CD4-positive, alpha-beta T cell treated with Interleukin-4 for 4 hours (primary cell): Measurements from ENCODE around the gene OSCP1.

Experiments
- DNase-seq: peaks from one replicate; pipeline ENCODE4 v3.0.0-alpha.2; 2020

The OSCP1 gene

DNA sequence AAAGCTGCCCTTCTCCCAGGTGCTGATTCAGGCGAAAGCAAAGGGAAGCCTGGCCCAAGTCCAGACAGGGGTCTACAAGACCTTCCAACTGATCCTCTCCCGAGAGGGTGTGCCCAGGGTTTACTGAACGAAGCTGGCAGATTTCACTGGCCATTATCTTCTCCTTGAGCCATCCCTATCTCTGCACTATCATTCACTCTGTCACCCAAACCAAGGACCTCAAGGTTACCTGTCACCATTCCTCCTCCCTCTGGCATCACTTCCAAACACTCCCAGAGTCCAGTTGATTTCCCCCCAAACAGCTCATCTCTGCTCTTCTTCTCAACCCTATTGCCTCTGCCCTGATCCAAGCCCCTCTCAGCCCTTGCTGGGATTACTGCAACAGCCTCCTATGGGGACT lies 69.5 kb downstream of the OSCP1 start:
- no peak for DNase-seq

DNA sequence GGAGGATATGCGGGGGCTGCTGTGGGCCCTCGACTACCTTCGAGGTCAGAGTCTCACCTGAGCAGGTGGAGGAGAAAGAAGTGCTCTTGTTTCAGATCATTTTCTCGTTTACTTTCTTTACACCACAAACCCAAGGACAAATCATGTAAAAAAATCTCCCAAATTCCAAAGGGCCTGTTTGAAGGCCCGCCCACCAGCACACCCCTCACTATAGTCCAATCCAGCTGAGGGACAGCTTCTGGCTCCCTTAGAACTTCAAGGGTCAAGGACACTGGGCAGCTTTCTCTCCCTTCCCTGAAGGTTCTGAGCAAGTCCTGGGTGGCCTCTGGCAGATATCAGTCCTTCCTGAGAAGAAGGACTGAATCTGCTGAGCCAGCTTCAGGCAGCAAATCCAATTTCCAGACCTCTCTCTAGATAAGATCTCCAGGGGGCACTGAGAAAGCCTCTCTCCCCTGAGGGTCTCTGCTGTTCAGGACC lies 70.1 kb downstream of the OSCP1 start:
- DNase-seq, result no peak

DNA sequence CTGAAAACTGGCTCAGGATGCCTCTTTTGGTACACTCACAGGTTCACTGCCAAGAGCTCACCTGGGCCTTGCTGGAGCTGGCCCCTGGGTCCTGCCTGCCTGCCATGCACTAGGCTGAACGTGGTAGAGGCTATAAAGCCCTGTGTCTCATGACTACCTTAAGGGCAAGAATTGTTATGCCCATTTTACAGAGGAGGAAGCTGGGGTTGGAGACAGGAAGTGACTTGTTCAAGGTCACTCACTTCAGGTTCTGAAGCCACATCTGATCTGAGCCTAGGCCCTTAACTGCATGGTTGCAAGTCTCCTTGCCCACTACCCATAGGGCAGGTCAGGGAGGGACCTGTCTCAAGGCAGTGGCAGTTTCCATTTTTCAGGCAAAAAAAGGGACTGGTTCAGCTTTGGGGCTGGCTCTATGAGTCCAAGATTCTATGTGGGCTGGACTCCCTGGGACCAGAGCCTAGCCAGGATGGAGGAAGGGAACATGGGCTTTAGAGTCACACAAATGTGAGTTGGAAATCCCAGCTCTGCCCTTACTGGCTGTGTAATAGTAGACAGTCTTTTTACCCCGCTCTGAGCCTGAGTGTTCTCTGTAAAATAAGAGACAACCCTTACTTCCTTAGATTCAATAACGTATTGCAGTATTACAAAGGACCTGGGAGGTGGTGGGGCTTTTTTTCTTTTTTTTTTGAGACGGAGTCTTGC lies 72.3 kb downstream of the OSCP1 start:
- no peak for DNase-seq

DNA sequence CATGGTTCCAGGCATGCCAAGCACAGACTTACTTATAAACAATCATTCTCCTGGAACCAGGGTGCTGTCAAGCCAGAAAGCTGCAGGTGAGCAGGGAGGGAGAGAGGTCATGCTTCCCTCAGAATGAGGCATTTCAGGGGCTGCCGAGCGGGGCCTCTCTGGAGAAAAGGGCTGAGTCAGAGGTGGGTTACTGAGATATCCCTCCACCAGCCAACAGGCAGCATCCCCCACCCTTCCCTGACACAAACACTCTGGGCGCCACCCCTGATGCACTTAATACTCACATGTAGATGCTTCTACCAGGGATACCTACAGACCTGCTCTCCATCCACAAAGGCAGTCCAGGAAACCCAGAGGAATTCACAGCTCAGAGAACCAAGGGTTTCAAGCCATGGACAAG lies 77.6 kb downstream of the OSCP1 start:
- DNase-seq, result no peak

DNA sequence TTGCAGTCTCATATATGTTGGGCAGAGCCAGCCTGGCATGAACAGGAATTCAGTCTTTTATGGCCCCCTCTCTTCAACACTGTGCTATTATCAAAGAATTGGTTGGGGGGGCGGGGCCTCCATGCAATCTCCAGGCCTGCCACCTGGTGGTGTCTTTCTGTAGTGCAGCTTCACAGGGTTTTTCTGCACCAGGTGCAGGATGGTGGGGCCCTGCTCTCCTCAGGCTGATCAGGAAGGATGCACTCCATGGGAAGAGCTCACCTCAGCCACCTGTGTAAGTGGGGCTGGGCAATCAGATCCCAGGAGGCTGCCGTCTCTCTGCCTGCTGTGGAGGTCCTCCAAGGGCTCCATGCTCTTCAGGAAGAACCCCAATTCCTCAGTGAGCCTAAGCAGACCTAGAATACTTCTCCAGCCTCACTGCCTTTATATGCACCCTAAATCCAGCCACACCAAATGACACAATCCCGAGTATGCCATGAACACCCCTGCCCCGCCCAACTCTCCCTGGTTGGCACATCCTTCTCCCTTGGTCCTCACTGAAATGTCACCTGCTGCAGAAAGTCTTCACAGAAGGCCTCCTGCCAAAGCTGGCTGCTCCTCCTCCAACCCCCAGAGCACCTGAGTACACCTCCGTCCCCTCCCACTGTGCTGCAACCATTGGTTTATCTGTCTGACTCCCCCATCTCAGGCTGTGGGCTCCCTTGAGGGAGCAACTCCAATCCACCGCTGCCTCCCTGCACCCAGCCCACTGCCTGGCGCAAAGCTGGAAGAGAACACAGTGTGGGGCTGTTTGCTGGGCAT lies 81.0 kb downstream of the OSCP1 start:
- peak; percentile 76 for DNase-seq
